Naive B cell (primary cell): ENCODE results near the gene HEMK1. TPM values are rescaled to one million over a fixed set of nuclear protein-coding genes. Genes with fewer than 3 reads are reported as not detected.

Source experiments
- ATAC-seq, 2 donors: fragments of 150-1000 bp; cut with Tn5 transposase; 2 replicates each; pipeline ENCODE4 v1.10.0; 2021; ENCODE audit warnings: low read depth in 2 of 2, mild to moderate bottlenecking in 2 of 2, moderate library complexity in 2 of 2
- DNase-seq: peaks from one replicate; pipeline ENCODE4 v3.0.0; 2022
- H3K27ac Mint-ChIP-seq, 6 donors: one replicate each; pipeline ENCODE4 v1.8.0; 2020 to 2022; ENCODE audit warnings: mild to moderate bottlenecking in 6 of 6, mixed read lengths in 6 of 6, moderate library complexity in 5 of 6, inconsistent platforms in 2 of 6
- H3K27me3 Mint-ChIP-seq, 3 donors: one replicate each; pipeline ENCODE4 v1.8.0; 2021 to 2022; ENCODE audit warnings: mixed read lengths in 3 of 3, mild to moderate bottlenecking in 1 of 3
- H3K36me3 Mint-ChIP-seq, 2 donors: one replicate each; pipeline ENCODE4 v1.8.0; 2020 to 2022; ENCODE audit warnings: mixed read lengths in 2 of 2, inconsistent platforms in 1 of 2, mild to moderate bottlenecking in 1 of 2
- H3K4me1 Mint-ChIP-seq, 3 donors: one replicate each; pipeline ENCODE4 v1.8.0; 2020 to 2022; ENCODE audit warnings: mixed read lengths in 3 of 3, inconsistent platforms in 1 of 3, mild to moderate bottlenecking in 1 of 3, moderate library complexity in 1 of 3
- H3K4me3 Mint-ChIP-seq, 8 donors: one replicate each; pipeline ENCODE4 v1.8.0; 2020 to 2022; ENCODE audit warnings: mild to moderate bottlenecking in 8 of 8, mixed read lengths in 8 of 8, moderate library complexity in 8 of 8, inconsistent platforms in 2 of 8
- H3K9me3 Mint-ChIP-seq, 7 donors: one replicate each; pipeline ENCODE4 v1.8.0; 2020 to 2022; ENCODE audit warnings: mixed read lengths in 7 of 7, mild to moderate bottlenecking in 5 of 7, inconsistent platforms in 2 of 7, moderate library complexity in 1 of 7
- polyA plus RNA-seq, 6 donors: library from polyadenylated mRNA; unstranded; fragments of 300-500 nt; fragmentation: Illumina TruSeq; gene quantifications; one replicate each; pipeline ENCODE4 v1.2.3, GENCODE V29; 2021; ENCODE audit warnings: low read depth in 6 of 6

HEMK1 gene
- polyA plus RNA-seq, 6 donors from 2014 or later, result 18.2 to 44.6 (median 32.8) TPM

GRCh38 chr3:50551681-50552435 lies 17.5 kb upstream of the HEMK1 start:
- ATAC-seq (no peak), DNase-seq (no peak)
- Mint-ChIP-seq H3K4me3 (no peak overlapping the region), H3K27ac (peak overlapping the region in 1 of 6 donors; percentile 70), H3K4me1 (peaks cover 0 to 4% (median 0%) of the 10 kb centered on the region in 3 donors), H3K9me3 (no peaks in the 10 kb centered on the region), H3K27me3 (peaks cover 0 to 21% (median 7%) of the 10 kb centered on the region in 3 donors), H3K36me3 (no peaks in the 10 kb centered on the region)

DNA sequence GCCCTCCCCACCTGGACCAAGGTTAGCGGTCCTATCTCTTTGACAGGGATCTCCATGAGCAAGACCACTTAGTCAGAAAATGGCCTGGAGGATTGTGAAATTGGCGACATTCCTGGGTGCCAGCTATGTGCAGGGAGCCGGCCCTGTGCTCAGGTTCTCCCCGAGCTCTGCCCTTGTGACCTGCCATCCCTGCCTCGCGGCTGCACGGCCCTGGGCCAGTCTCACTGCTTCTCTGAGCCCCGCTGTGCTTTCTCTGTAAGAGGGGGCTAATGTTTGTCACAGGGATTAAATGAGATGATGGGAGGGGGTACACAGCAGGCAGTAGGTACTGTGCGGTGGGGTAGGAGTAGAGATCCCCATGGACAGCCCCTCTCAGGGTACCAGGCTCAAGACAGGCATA lies 16.7 kb upstream of the HEMK1 start:
- peaks cover 0 to 4% (median 0%) of the 10 kb centered on the region in 3 donors for H3K4me1 Mint-ChIP-seq
- ATAC-seq (no peak), DNase-seq (no peak)
- H3K9me3 Mint-ChIP-seq, result no peaks in the 10 kb centered on the region
- peaks cover 0 to 26% (median 14%) of the 10 kb centered on the region in 3 donors for H3K27me3 Mint-ChIP-seq
- no peak overlapping the region for H3K27ac Mint-ChIP-seq
- no peak overlapping the region for H3K4me3 Mint-ChIP-seq
- H3K36me3 Mint-ChIP-seq, result no peaks in the 10 kb centered on the region

- Mint-ChIP-seq H3K27me3 (peaks cover 0 to 26% (median 14%) of the 10 kb centered on the region in 3 donors), H3K27ac (no peak overlapping the region), H3K4me1 (peaks cover 0 to 4% (median 0%) of the 10 kb centered on the region in 3 donors), H3K4me3 (no peak overlapping the region), H3K9me3 (no peaks in the 10 kb centered on the region), H3K36me3 (no peaks in the 10 kb centered on the region)
- ATAC-seq (no peak), DNase-seq (no peak)
Observed at GRCh38 chr3:50554553-50554952, 14.8 kb upstream of the HEMK1 start.

DNA sequence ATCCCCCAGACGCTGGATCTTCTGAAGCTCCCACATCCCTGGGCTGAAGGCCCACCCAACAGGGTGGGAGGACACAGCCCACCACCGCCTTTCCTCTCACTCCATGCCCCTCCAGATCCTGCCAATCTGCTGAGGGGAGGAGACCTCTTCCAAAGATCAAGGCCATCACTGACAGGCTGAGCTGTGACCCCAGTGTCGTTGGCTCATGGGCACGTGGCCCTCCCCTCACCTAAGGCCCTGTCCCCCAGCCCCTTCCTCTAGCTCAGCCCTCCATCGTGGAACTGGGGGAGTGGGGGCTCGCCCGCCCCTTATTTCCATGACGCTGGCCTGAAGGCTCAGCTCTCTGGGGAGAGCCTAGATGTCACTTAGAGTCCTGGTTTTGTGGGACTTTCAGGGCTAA lies 12.2 kb upstream of the HEMK1 start:
- Mint-ChIP-seq H3K27me3 (peaks cover 0 to 26% (median 14%) of the 10 kb centered on the region in 3 donors), H3K4me3 (no peak overlapping the region), H3K36me3 (no peaks in the 10 kb centered on the region), H3K4me1 (no peaks in the 10 kb centered on the region), H3K27ac (no peak overlapping the region), H3K9me3 (no peaks in the 10 kb centered on the region)
- DNase-seq (no peak), ATAC-seq (no peak)

GRCh38 chr3:50557915-50558314 lies 11.4 kb upstream of the HEMK1 start:
- Mint-ChIP-seq H3K4me1 (no peaks in the 10 kb centered on the region), H3K9me3 (no peaks in the 10 kb centered on the region), H3K27ac (peak overlapping the region in 1 of 6 donors; percentile 69), H3K4me3 (no peak overlapping the region), H3K27me3 (peaks cover 0 to 20% (median 14%) of the 10 kb centered on the region in 3 donors), H3K36me3 (no peaks in the 10 kb centered on the region)
- no peak for DNase-seq
- ATAC-seq, result no peak

DNA sequence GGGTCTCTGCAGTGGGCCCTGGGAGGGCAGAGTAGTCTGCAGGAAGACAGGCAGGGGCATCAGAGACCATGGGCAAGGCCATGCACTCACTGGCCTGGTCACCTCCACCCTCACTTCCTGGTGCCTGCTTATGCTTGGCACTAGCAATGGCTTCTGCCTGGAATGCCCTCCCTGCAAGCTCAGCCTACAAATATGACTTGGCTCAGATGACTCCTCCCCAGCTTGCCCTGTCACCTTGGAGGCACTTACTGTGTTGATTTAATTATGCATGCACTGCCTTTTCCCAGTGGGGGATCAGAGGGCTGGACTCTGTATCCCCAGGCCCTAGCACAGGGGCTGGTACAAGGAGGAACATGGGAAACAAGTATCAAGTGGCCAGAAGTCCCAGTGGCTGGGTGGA lies 9.6 kb upstream of the HEMK1 start:
- DNase-seq (no peak), ATAC-seq (no peak)
- H3K27me3 Mint-ChIP-seq, result peaks cover 0 to 14% (median 10%) of the 10 kb centered on the region in 3 donors
- H3K4me1 Mint-ChIP-seq, result no peaks in the 10 kb centered on the region
- H3K36me3 Mint-ChIP-seq, result no peaks in the 10 kb centered on the region
- H3K27ac Mint-ChIP-seq, result no peak overlapping the region
- H3K9me3 Mint-ChIP-seq, result no peaks in the 10 kb centered on the region
- H3K4me3 Mint-ChIP-seq, result no peak overlapping the region

DNA sequence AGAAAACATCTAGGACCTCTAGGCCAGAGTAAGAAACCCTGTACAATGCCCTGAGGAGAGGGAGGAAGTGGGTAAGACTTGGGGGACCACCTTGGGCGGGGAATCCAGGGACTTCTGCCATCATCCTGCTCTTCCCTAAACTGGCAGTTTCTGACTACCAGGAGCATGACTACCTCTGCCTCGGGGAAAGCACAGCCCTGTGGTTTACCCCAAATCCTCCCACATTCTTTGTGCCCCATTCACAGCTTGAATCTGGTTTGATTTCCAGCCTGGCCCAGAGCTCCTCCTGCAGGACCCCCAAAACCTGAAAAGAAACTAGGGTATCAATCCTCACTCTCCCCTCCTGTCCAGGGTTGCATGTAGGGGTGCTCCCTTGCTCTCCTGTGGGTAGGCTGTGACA lies 6.5 kb upstream of the HEMK1 start:
- DNase-seq (no peak), ATAC-seq (no peak)
- Mint-ChIP-seq H3K9me3 (no peaks in the 10 kb centered on the region), H3K4me3 (no peak overlapping the region), H3K27me3 (no peaks in the 10 kb centered on the region), H3K27ac (no peak overlapping the region), H3K36me3 (no peaks in the 10 kb centered on the region), H3K4me1 (peaks cover 11 to 12% (median 12%) of the 10 kb centered on the region in 3 donors)

DNA sequence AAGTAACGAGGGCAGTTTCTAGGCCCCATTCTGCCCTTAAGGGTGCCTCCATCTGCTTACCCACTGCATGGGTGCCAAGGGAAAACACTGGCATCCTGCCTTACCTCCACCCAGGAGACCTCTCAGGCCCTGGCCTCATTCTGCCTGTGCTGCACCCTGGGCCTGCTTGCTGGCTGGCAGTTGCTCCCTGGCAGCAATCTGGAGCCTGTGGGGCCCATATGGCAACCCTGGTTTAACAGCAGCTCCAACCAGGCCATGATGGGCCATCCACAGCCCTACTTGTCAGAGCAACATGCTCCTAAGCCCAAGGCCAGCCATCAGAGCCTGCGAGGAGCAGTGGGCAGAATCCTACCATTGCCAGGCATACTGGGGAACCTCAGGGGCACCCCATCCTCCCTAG lies 5.5 kb upstream of the HEMK1 start:
- peaks cover 13 to 19% (median 14%) of the 10 kb centered on the region in 3 donors for H3K4me1 Mint-ChIP-seq
- peak overlapping the region in 1 of 6 donors; percentile 71 for H3K27ac Mint-ChIP-seq
- no peak for ATAC-seq
- H3K9me3 Mint-ChIP-seq, result no peaks in the 10 kb centered on the region
- no peak for DNase-seq
- no peaks in the 10 kb centered on the region for H3K36me3 Mint-ChIP-seq
- no peak overlapping the region for H3K4me3 Mint-ChIP-seq
- no peaks in the 10 kb centered on the region for H3K27me3 Mint-ChIP-seq

DNA sequence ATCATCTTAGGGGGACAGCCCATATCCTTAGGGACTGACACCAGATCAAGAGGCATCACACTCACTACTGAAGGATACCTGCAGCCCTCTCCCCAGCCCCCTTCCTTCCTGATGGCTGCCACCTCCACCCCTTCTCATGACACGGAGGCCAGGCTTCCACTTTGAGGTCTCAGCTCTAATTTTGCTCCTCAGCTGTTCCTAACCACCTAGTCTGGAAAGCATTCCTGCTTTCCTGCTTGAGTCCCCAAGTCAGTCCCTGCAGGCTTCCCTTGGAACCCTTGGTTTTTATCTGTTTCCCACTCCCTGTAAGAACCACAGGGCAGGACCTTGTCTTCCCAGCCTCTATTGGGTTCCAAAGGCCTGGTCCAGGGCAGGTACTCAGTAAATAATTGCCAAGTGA lies 5.0 kb upstream of the HEMK1 start:
- Mint-ChIP-seq H3K36me3 (no peaks in the 10 kb centered on the region), H3K4me3 (peak overlapping the region in 1 of 8 donors; percentile 16), H3K4me1 (peaks cover 13 to 23% (median 14%) of the 10 kb centered on the region in 3 donors), H3K27me3 (no peaks in the 10 kb centered on the region), H3K9me3 (no peaks in the 10 kb centered on the region), H3K27ac (peak overlapping the region in 2 of 6 donors; percentile 24 to 54)
- DNase-seq, result no peak
- no peak for ATAC-seq

GRCh38 chr3:50567011-50567385 lies 2.3 kb upstream of the HEMK1 start:
- Mint-ChIP-seq H3K27me3 (no peaks in the 10 kb centered on the region), H3K27ac (peak overlapping the region in 4 of 6 donors; percentile 42 to 91 (median 74)), H3K4me3 (peak overlapping the region; percentile 71 to 97 (median 82)), H3K36me3 (no peaks in the 10 kb centered on the region), H3K9me3 (no peaks in the 10 kb centered on the region), H3K4me1 (peaks cover 22 to 40% (median 30%) of the 10 kb centered on the region in 3 donors)
- DNase-seq (no peak), ATAC-seq (no peak)

GRCh38 chr3:50567386-50568167 lies 1.7 kb upstream of the HEMK1 start, which contains the start of gene C3orf18:
Gene C3orf18, minus strand, starts transcription at chr3:50567747. Its CDS starts 2,048 bp downstream, at chr3:50565699.
- Mint-ChIP-seq H3K4me3 (peak within 1 kb of the TSS; percentile 90 to 99 (median 96)), H3K27ac (peak within 1 kb of the TSS; percentile 79 to 98 (median 94)), H3K36me3 (no peaks in the 10 kb centered on the region), H3K4me1 (peaks cover 22 to 45% (median 30%) of the 10 kb centered on the region in 3 donors), H3K9me3 (no peaks in the 10 kb centered on the region), H3K27me3 (no peaks in the 10 kb centered on the region)
- peak; percentile 93 for DNase-seq
- peak; percentile 77 to 81 for ATAC-seq

DNA sequence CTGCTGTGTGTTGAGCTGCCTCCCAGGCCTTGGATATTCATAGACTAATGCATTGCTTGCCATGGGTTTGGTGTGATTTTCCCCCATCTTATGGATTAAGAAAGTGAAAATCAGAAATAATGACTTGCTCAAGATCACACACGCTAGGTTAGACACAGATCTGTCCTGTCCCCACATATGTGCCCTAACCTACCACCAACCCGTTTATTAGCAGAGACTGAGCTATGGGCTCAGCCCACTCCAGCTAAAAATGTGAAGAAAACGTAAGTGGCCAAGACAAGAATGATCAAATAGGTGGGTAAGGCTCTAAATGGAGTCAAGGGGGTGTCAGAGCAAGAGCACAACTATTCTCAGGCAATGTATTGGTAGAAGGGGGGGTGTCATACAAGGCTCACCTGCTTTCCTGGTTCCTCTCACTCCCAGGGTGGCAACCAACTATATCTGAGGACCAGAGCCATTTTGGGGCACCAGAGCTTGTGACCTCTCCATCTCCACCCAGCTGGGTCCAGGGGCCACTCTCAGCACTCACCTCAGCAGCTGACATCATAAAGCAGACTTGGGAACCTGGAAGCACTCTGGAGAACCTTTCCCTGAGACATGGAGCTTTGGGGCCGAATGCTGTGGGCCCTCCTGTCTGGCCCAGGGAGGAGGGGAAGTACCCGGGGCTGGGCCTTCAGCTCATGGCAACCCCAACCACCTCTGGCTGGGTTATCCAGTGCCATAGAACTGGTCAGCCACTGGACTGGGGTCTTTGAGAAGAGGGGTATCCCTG lies 1.4 kb downstream of the HEMK1 start:
- DNase-seq (no peak), ATAC-seq (no peak)
- peak overlapping the region; percentile 90 to 99 (median 96) for H3K4me3 Mint-ChIP-seq
- no peaks in the 10 kb centered on the region for H3K36me3 Mint-ChIP-seq
- peak overlapping the region; percentile 60 to 99 (median 81) for H3K27ac Mint-ChIP-seq
- H3K9me3 Mint-ChIP-seq, result no peaks in the 10 kb centered on the region
- H3K4me1 Mint-ChIP-seq, result peaks cover 22 to 45% (median 35%) of the 10 kb centered on the region in 3 donors
- no peaks in the 10 kb centered on the region for H3K27me3 Mint-ChIP-seq

- no peak for DNase-seq
- no peaks in the 10 kb centered on the region for H3K36me3 Mint-ChIP-seq
- ATAC-seq, result no peak
- H3K4me3 Mint-ChIP-seq, result peak overlapping the region in 2 of 8 donors; percentile 15 to 32
- no peaks in the 10 kb centered on the region for H3K27me3 Mint-ChIP-seq
- no peak overlapping the region for H3K27ac Mint-ChIP-seq
- no peaks in the 10 kb centered on the region for H3K9me3 Mint-ChIP-seq
- H3K4me1 Mint-ChIP-seq, result peaks cover 17 to 42% (median 33%) of the 10 kb centered on the region in 3 donors
Observed at GRCh38 chr3:50571486-50571885, 2.2 kb downstream of the HEMK1 start.
